IMR-90 (cell line): Measurements from ENCODE around the gene COL8A1. TPM values are rescaled to one million over a fixed set of nuclear protein-coding genes. Genes with fewer than 3 reads are reported as not detected.

ENCODE experiments used
- ATAC-seq: fragments of 200-7000 bp; cut with Tn5 transposase; 2 replicates; pipeline ENCODE4 v1.9.1; 2020; ENCODE audit warnings: low read depth, mild to moderate bottlenecking, moderate library complexity
- BruUV-seq: library from RNA; stranded (reverse); fragments of 400-500 nt; replicated peaks from 2 replicates; lab custom pipeline; 2021; lab: Mats Ljungman, UMichigan
- CTCF ChIA-PET: fragments of 300-600 bp; formaldehyde crosslinking; extraction: SDS; loops from one replicate; lab custom pipeline; 2021; ENCODE audit warnings: antibody characterized with exemption; lab: Yijun Ruan, JAX
- POLR2A ChIA-PET: fragments of 300-600 bp; sonication (Branson Sonifier 250); formaldehyde crosslinking; loops from one replicate; lab custom pipeline; 2022; ENCODE audit warnings: antibody characterized with exemption; ENCODE audit not compliant: unreplicated experiment; lab: Charles Lee
- DNase-seq: peaks from one replicate; pipeline ENCODE4 v3.0.0; 2013
- H2AFZ ChIP-seq: replicated peaks from 2 replicates; pipeline ENCODE3; 2013; ENCODE audit warnings: low read length, mild to moderate bottlenecking; ENCODE audit not compliant: poor library complexity
- H2AK5ac ChIP-seq: 2 replicates; pipeline ENCODE4 v1.6.1; 2013; ENCODE audit warnings: low read depth, low read length, inconsistent platforms
- H2AK9ac ChIP-seq: replicated peaks from 2 replicates; pipeline ENCODE3; 2013; ENCODE audit warnings: mild to moderate bottlenecking, low read depth, low read length, moderate library complexity; ENCODE audit not compliant: poor library complexity
- H2BK120ac ChIP-seq: 2 replicates; pipeline ENCODE4 v1.6.1; 2013; ENCODE audit warnings: low read depth, low read length, inconsistent platforms
- H2BK15ac ChIP-seq: 3 replicates; pipeline ENCODE4 v1.6.1; 2013; ENCODE audit warnings: low read depth, low read length, inconsistent platforms
- H2BK20ac ChIP-seq: 2 replicates; pipeline ENCODE4 v1.6.1; 2013; ENCODE audit warnings: low read depth, mild to moderate bottlenecking, inconsistent platforms, low read length, moderate library complexity
- H2BK5ac ChIP-seq: 2 replicates; pipeline ENCODE4 v1.6.1; 2013; ENCODE audit warnings: mild to moderate bottlenecking, low read depth, low read length, inconsistent platforms; ENCODE audit not compliant: poor library complexity, severe bottlenecking
- H3K14ac ChIP-seq: replicated peaks from 2 replicates; pipeline ENCODE4 v1.6.1; 2013; ENCODE audit warnings: low read depth, low read length, inconsistent platforms
- H3K18ac ChIP-seq: 2 replicates; pipeline ENCODE4 v1.6.1; 2013; ENCODE audit warnings: low read depth, low read length, control low read depth
- H3K23ac ChIP-seq: 2 replicates; pipeline ENCODE4 v1.6.1; 2013; ENCODE audit warnings: low read depth, low read length, inconsistent platforms
- H3K27ac ChIP-seq: 2 replicates; pipeline ENCODE4 v1.5.1; 2013; ENCODE audit warnings: mild to moderate bottlenecking, control low read depth, low read length; ENCODE audit not compliant: insufficient read depth
- H3K27me3 ChIP-seq: 2 replicates; pipeline ENCODE4 v1.6.1; 2013; ENCODE audit warnings: low read length; ENCODE audit not compliant: control insufficient read depth, insufficient read depth
- H3K36me3 ChIP-seq: 2 replicates; pipeline ENCODE4 v1.6.1; 2013; ENCODE audit warnings: low read length, mixed read lengths; ENCODE audit not compliant: control insufficient read depth, insufficient read depth
- H3K4ac ChIP-seq: 2 replicates; pipeline ENCODE4 v1.6.1; 2013; ENCODE audit warnings: low read depth, low read length, inconsistent platforms
- H3K4me1 ChIP-seq: 2 replicates; pipeline ENCODE4 v1.6.1; 2013; ENCODE audit warnings: low read length, mixed read lengths; ENCODE audit not compliant: control insufficient read depth, insufficient read depth
- H3K4me2 ChIP-seq: 2 replicates; pipeline ENCODE4 v1.6.1; 2013; ENCODE audit warnings: low read depth, mild to moderate bottlenecking, control low read depth, low read length, moderate library complexity
- H3K4me3 ChIP-seq: 2 replicates; pipeline ENCODE4 v1.5.1; 2013; ENCODE audit warnings: low read depth, mild to moderate bottlenecking, control low read depth, low read length, moderate library complexity; ENCODE audit not compliant: insufficient read depth
- H3K56ac ChIP-seq: 2 replicates; pipeline ENCODE4 v1.6.1; 2013; ENCODE audit warnings: low read length, inconsistent platforms; ENCODE audit not compliant: insufficient read depth; ENCODE audit errors: extremely low read depth
- H3K79me1 ChIP-seq, 2 experiments: 2 replicates each; pipeline ENCODE4 v1.6.1; 2013; ENCODE audit warnings: low read length in 2 of 2, inconsistent platforms in 1 of 2, low read depth in 1 of 2
- H3K9ac ChIP-seq: 2 replicates; pipeline ENCODE4 v1.6.1; 2013; ENCODE audit warnings: low read depth, low read length, control low read depth
- H3K9me1 ChIP-seq: 2 replicates; pipeline ENCODE4 v1.6.1; 2013; ENCODE audit warnings: low read length, inconsistent platforms; ENCODE audit not compliant: insufficient read depth
- H3K9me3 ChIP-seq: 2 replicates; pipeline ENCODE4 v1.6.1; 2013; ENCODE audit warnings: low read length; ENCODE audit not compliant: control insufficient read depth, insufficient read depth
- H4K20me1 ChIP-seq: 2 replicates; pipeline ENCODE4 v1.6.1; 2013; ENCODE audit warnings: low read length, inconsistent platforms; ENCODE audit not compliant: insufficient read depth
- H4K5ac ChIP-seq: 2 replicates; pipeline ENCODE4 v1.6.1; 2013; ENCODE audit warnings: mild to moderate bottlenecking, low read depth, low read length, control low read depth
- H4K8ac ChIP-seq, 2 experiments: 2 replicates each; pipeline ENCODE4 v1.6.1; 2013; ENCODE audit warnings: low read depth in 2 of 2, low read length in 2 of 2, control low read depth in 1 of 2, inconsistent platforms in 1 of 2
- H4K91ac ChIP-seq: 2 replicates; pipeline ENCODE4 v1.6.1; 2013; ENCODE audit warnings: low read depth, low read length, inconsistent platforms; ENCODE audit not compliant: insufficient read depth
- FOS ChIP-seq: fragments of 150-350 bp; IDR thresholded peaks from 2 replicates; pipeline ENCODE4 v1.6.1; 2016; ENCODE audit warnings: low read depth, low read length
- MAFK ChIP-seq: IDR thresholded peaks from 2 replicates; pipeline ENCODE4 v1.6.1; 2012; ENCODE audit warnings: low read depth, low read length, improper control_type of control experiment
- MXI1 ChIP-seq: IDR thresholded peaks from 2 replicates; pipeline ENCODE4 v1.6.1; 2012; ENCODE audit warnings: low read depth, mild to moderate bottlenecking, low read length, moderate library complexity, borderline replicate concordance
- POLR2A ChIP-seq: IDR thresholded peaks from 2 replicates; pipeline ENCODE4 v1.6.1; 2012; ENCODE audit warnings: mild to moderate bottlenecking, low read depth, low read length
- RCOR1 ChIP-seq: IDR thresholded peaks from 2 replicates; pipeline ENCODE4 v1.6.1; 2012; ENCODE audit warnings: mild to moderate bottlenecking, low read length, improper control_type of control experiment; ENCODE audit not compliant: insufficient replicate concordance
- USF2 ChIP-seq: fragments of 150-350 bp; IDR thresholded peaks from 2 replicates; pipeline ENCODE4 v1.6.1; 2017; ENCODE audit warnings: mild to moderate bottlenecking, antibody characterized with exemption, low read length, low read depth
- WGBS, 2 experiments: methylation state at CpG; one replicate each; pipeline versions ENCODE4 v1.1.5 to v1.1.7; 2013; ENCODE audit warnings: missing lambda C conversion rate in 2 of 2; ENCODE audit not compliant: insufficient read length in 1 of 2; ENCODE audit errors: extremely low coverage in 2 of 2; 5-methylcytosine and 5-hydroxymethylcytosine counted together
- dilution Hi-C: fragments of 300-500 bp; cut with HindIII; formaldehyde crosslinking; loops from one replicate; pipeline ENCODE4 v1.14.3; 2018; ENCODE audit warnings: low sequenced_read_pairs; ENCODE audit not compliant: unreplicated experiment
- in situ Hi-C: fragments of 300-500 bp; cut with MboI; formaldehyde crosslinking; loops from 3 replicates; pipeline ENCODE4 v1.14.3; 2019; ENCODE audit warnings: low sequenced_read_pairs, inconsistent platforms, mixed read lengths
- intact Hi-C: fragments of 100-400 bp; cut with micrococcal nuclease; formaldehyde crosslinking; loops from 2 replicates; pipeline ENCODE4 v1.10.0; 2022
- polyA plus RNA-seq, 3 experiments: library from polyadenylated mRNA; depleted of rRNA; stranded (reverse); fragments of >200 nt; gene quantifications; 2 replicates each; pipeline ENCODE4 v1.2.3, GENCODE V29; 2012; ENCODE audit warnings: low replicate concordance in 1 of 3
- total RNA-seq: library from RNA; depleted of rRNA; stranded (reverse); fragments of >200 nt; gene quantifications from 2 replicates; pipeline ENCODE4 v1.2.3, GENCODE V29; 2012

Gene COL8A1
- total and polyA plus RNA-seq, 2 of the 4 experiments (the other 2 are of a cell fraction) = 119 to 151 TPM

- Histone ChIP-seq H3K4me2 (no peak overlapping the region), H2AFZ (no peak overlapping the region), H2BK5ac (peak overlapping the region; percentile 37), H3K4me1 (peaks cover 3% of the 10 kb centered on the region; the same call in 1 of the 2 replicates), H3K4me3 (no peak overlapping the region), H3K18ac (no peak overlapping the region), H3K23ac (peak overlapping the region; percentile 72; the same call in 1 of the 2 replicates), H4K8ac (no peak overlapping the region), H4K91ac (no peak overlapping the region), H2BK20ac (peak overlapping the region; percentile 42; the same call in 1 of the 2 replicates), H2BK120ac (0 out of 2 replicates have a peak overlapping the region, but pooled peaks have one; percentile 3), H3K56ac (no peak overlapping the region), H3K27me3 (no peaks in the 10 kb centered on the region), H3K9ac (no peak overlapping the region), H3K36me3 (peaks cover 2% of the 10 kb centered on the region; the same call in 1 of the 2 replicates), H2AK5ac (0 out of 2 replicates have a peak overlapping the region, but pooled peaks have one; percentile 2), H3K9me3 (no peaks in the 10 kb centered on the region), H2BK15ac (no peak overlapping the region), H3K27ac (no peak overlapping the region), H4K5ac (peak overlapping the region; percentile 64; the same call in 1 of the 2 replicates), H4K20me1 (no peaks in the 10 kb centered on the region), H3K14ac (no peak overlapping the region; the same call in 1 of the 2 replicates), H3K9me1 (no peaks in the 10 kb centered on the region; the same call in none of the 2 replicates), H3K79me1 (peaks cover 40 to 56% of the 10 kb centered on the region in 2 experiments), H2AK9ac (no peak overlapping the region), H3K4ac (peak overlapping the region; percentile 67)
- WGBS, 2 experiments = 100% methylated on average over 1 of the region's 1 CpG; no CpG with 5 or more reads in 1 of the 2 experiments
- no TSS peak for BruUV-seq
- in situ Hi-C loops = loop anchor here (10.0 kb wide), 1 partner anchor 662 kb away; no protein-coding TSS in a partner anchor
- intact Hi-C loops = loop anchor here (2.0 to 5.0 kb wide), 2 partner anchors 188 to 664 kb away; no protein-coding TSS in a partner anchor
- DNase-seq = no peak
- dilution Hi-C loops = no loop called here
- POLR2A ChIA-PET = no interaction called here
- CTCF ChIA-PET = interaction anchor here (0.9 kb wide), 1 partner anchor 41 kb away, joined by 3 read pairs; no protein-coding TSS in a partner anchor
- TF ChIP-seq RCOR1 (no peak), POLR2A (no peak), MXI1 (no peak), FOS (no peak), USF2 (no peak), MAFK (no peak)
- no peak for ATAC-seq
Measured at GRCh38 chr3:99686469-99686868, 48.1 kb downstream of the COL8A1 start.
